GM23338 (cell line): Measurements from ENCODE around the gene MTHFR. TPM values are rescaled to one million over a fixed set of nuclear protein-coding genes. Genes with fewer than 3 reads are reported as not detected.

ENCODE experiments used
- ATAC-seq: fragments of 200-7000 bp; cut with Tn5 transposase; 3 replicates; pipeline ENCODE4 v1.9.1; 2020
- DNase-seq: peaks from one replicate; pipeline ENCODE4 v3.0.0-alpha.2; 2015; ENCODE audit warnings: low spot score
- H2AFZ ChIP-seq: fragments of 200-600 bp; sonication (generic); 2 replicates; pipeline ENCODE4 v1.8.0; 2016; ENCODE audit warnings: antibody characterized with exemption, mild to moderate bottlenecking, moderate library complexity
- H3F3A ChIP-seq: fragments of 200-600 bp; sonication (generic); replicated peaks from 2 replicates; pipeline ENCODE4 v1.8.0; 2017; ENCODE audit warnings: antibody characterized with exemption, mixed run types, low read depth
- H3K27ac ChIP-seq: fragments of 200-600 bp; sonication (generic); 2 replicates; pipeline ENCODE4 v1.6.1; 2016; ENCODE audit warnings: low read depth
- H3K27me3 ChIP-seq: fragments of 200-600 bp; sonication (generic); 2 replicates; pipeline ENCODE4 v1.8.0; 2016; ENCODE audit warnings: mild to moderate bottlenecking, mixed run types, moderate library complexity; ENCODE audit not compliant: insufficient read depth
- H3K36me3 ChIP-seq: fragments of 200-600 bp; sonication (generic); 2 replicates; pipeline ENCODE4 v1.8.0; 2016; ENCODE audit warnings: mild to moderate bottlenecking; ENCODE audit not compliant: insufficient read depth
- H3K4me1 ChIP-seq: fragments of 200-600 bp; sonication (generic); 2 replicates; pipeline ENCODE4 v1.8.0; 2016; ENCODE audit warnings: mild to moderate bottlenecking, moderate library complexity; ENCODE audit not compliant: insufficient read depth
- H3K4me2 ChIP-seq: fragments of 200-600 bp; sonication (generic); 2 replicates; pipeline ENCODE4 v1.7.1; 2017; ENCODE audit warnings: mixed run types
- H3K4me3 ChIP-seq: fragments of 200-600 bp; sonication (generic); 2 replicates; pipeline ENCODE4 v1.6.1; 2016; ENCODE audit warnings: mixed run types
- H3K79me2 ChIP-seq: fragments of 200-600 bp; sonication (generic); replicated peaks from 2 replicates; pipeline ENCODE4 v1.8.0; 2017; ENCODE audit warnings: mild to moderate bottlenecking; ENCODE audit not compliant: insufficient read depth
- H3K9me2 ChIP-seq: fragments of 200-600 bp; sonication (generic); 2 replicates; pipeline ENCODE4 v1.8.0; 2017; ENCODE audit not compliant: insufficient read depth
- H4K20me1 ChIP-seq: fragments of 200-600 bp; sonication (generic); replicated peaks from 2 replicates; pipeline ENCODE4 v1.8.0; 2017; ENCODE audit warnings: mild to moderate bottlenecking; ENCODE audit not compliant: insufficient read depth
- H3K27ac Mint-ChIP-seq: 2 replicates; pipeline ENCODE4 v1.8.0; 2020; ENCODE audit warnings: inconsistent platforms, mild to moderate bottlenecking, moderate library complexity, mixed read lengths
- H3K27me3 Mint-ChIP-seq: 3 replicates; pipeline ENCODE4 v1.8.0; 2022; ENCODE audit warnings: low read depth, mild to moderate bottlenecking, moderate library complexity, mixed read lengths, inconsistent platforms; ENCODE audit not compliant: insufficient read depth, poor library complexity
- H3K36me3 Mint-ChIP-seq: 3 replicates; pipeline ENCODE4 v1.8.0; 2021; ENCODE audit warnings: low read depth, mild to moderate bottlenecking, inconsistent platforms, moderate library complexity, mixed read lengths
- H3K4me1 Mint-ChIP-seq: 3 replicates; pipeline ENCODE4 v1.8.0; 2020; ENCODE audit warnings: mild to moderate bottlenecking, inconsistent platforms, mixed read lengths
- H3K4me3 Mint-ChIP-seq: 3 replicates; pipeline ENCODE4 v1.8.0; 2021; ENCODE audit warnings: moderate library complexity, mild to moderate bottlenecking, inconsistent platforms, mixed read lengths
- H3K9me3 Mint-ChIP-seq: 3 replicates; pipeline ENCODE4 v1.8.0; 2020; ENCODE audit warnings: moderate library complexity, mild to moderate bottlenecking, inconsistent platforms, mixed read lengths
- CREB1 ChIP-seq: fragments of 250-450 bp; sonication (Bioruptor Pico); IDR thresholded peaks from 2 replicates; pipeline ENCODE4 v1.5.0; 2020; ENCODE audit warnings: low read depth, mild to moderate bottlenecking, moderate library complexity
- CTCF ChIP-seq, 2 experiments: fragments of 200-600 bp in 1 of 2; sonication (generic) in 1 of 2; conservative IDR thresholded peaks; 2 replicates each; pipeline versions ENCODE4 v1.5.1 to v1.6.1; 2016 to 2017; ENCODE audit warnings: antibody characterized with exemption in 2 of 2, low read depth in 2 of 2, mild to moderate bottlenecking in 2 of 2, moderate library complexity in 1 of 2
- ETS1 ChIP-seq: IDR thresholded peaks from 2 replicates; pipeline ENCODE4 v1.6.1; 2016; ENCODE audit warnings: antibody characterized with exemption
- EZH2 ChIP-seq: fragments of 200-600 bp; sonication (generic); IDR thresholded peaks from one replicate; pipeline ENCODE4 v1.8.0; 2017; ENCODE audit warnings: antibody characterized with exemption, mild to moderate bottlenecking, low read depth; ENCODE audit not compliant: unreplicated experiment
- EZH2phosphoT487 ChIP-seq: fragments of 200-600 bp; sonication (generic); IDR thresholded peaks from one replicate; pipeline ENCODE4 v1.8.1; 2018; ENCODE audit warnings: antibody characterized with exemption; ENCODE audit not compliant: unreplicated experiment
- JUNB ChIP-seq: IDR thresholded peaks from one replicate; pipeline ENCODE4 v1.6.1; 2016; ENCODE audit warnings: antibody characterized with exemption; ENCODE audit not compliant: unreplicated experiment
- NANOG ChIP-seq: IDR thresholded peaks from 2 replicates; pipeline ENCODE4 v1.6.1; 2016; ENCODE audit warnings: antibody characterized with exemption, borderline replicate concordance
- POLR2AphosphoS5 ChIP-seq: IDR thresholded peaks from 2 replicates; pipeline ENCODE4 v1.6.1; 2016; ENCODE audit warnings: antibody characterized with exemption, low read depth
- REST ChIP-seq: IDR thresholded peaks from one replicate; pipeline ENCODE4 v1.6.1; 2018; ENCODE audit warnings: antibody characterized with exemption; ENCODE audit not compliant: unreplicated experiment
- STAT1 ChIP-seq: IDR thresholded peaks from one replicate; pipeline ENCODE4 v1.6.1; 2016; ENCODE audit warnings: antibody characterized with exemption; ENCODE audit not compliant: unreplicated experiment
- ZNF114 ChIP-seq: fragments of 250-450 bp; sonication (Bioruptor Pico); IDR thresholded peaks from 2 replicates; pipeline ENCODE4 v1.5.0; 2020; ENCODE audit warnings: mild to moderate bottlenecking, moderate library complexity
- ZNF331 ChIP-seq: fragments of 250-450 bp; sonication (Bioruptor Pico); IDR thresholded peaks from 2 replicates; pipeline ENCODE4 v1.5.0; 2020; ENCODE audit warnings: low read depth, mild to moderate bottlenecking, moderate library complexity
- ZNF462 ChIP-seq: fragments of 250-450 bp; sonication (Bioruptor Pico); IDR thresholded peaks from 2 replicates; pipeline ENCODE4 v1.5.0; 2020; ENCODE audit warnings: mild to moderate bottlenecking, moderate library complexity
- polyA plus RNA-seq: library from polyadenylated mRNA; unstranded; fragments of >200 nt; fragmentation: Nextera tagmentation; extraction: Ambion mirVana; gene quantifications from 2 replicates; pipeline ENCODE4 v1.2.1, GENCODE V29; 2016
- total RNA-seq: library from RNA; depleted of rRNA; stranded (reverse); fragments of >200 nt; shearing (Covaris generic); gene quantifications from 2 replicates; pipeline ENCODE4 v1.2.3, GENCODE V29; 2014

MTHFR gene
- total and polyA plus RNA-seq, 2 experiments from 2014 or later, result 6.9 to 21.6 TPM

- no peaks in the 10 kb centered on the region for H3K9me3 Mint-ChIP-seq
- no peak overlapping the region for H3K4me2 ChIP-seq
- H3K36me3 ChIP-seq, result peaks cover 9% of the 10 kb centered on the region; the same call in 1 of the 2 replicates
- no peaks in the 10 kb centered on the region for H3K79me2 ChIP-seq
- peaks cover 15% of the 10 kb centered on the region for H3K36me3 Mint-ChIP-seq
- H3F3A ChIP-seq, result no peaks in the 10 kb centered on the region; the same call in 1 of the 2 replicates
- H3K27me3 Mint-ChIP-seq, result peaks cover 6% of the 10 kb centered on the region
- H3K9me2 ChIP-seq, result no peaks in the 10 kb centered on the region
- H2AFZ ChIP-seq, result no peak overlapping the region
- no peak overlapping the region for H3K27ac Mint-ChIP-seq
- H4K20me1 ChIP-seq, result peaks cover 5% of the 10 kb centered on the region; the same call in 1 of the 2 replicates
- H3K4me3 Mint-ChIP-seq, result no peak overlapping the region
- H3K27me3 ChIP-seq, result no peaks in the 10 kb centered on the region
- no peak for ATAC-seq
- no peaks in the 10 kb centered on the region for H3K4me1 ChIP-seq
- H3K27ac ChIP-seq, result no peak overlapping the region
- no peak for TF ChIP-seq ETS1
- TF ChIP-seq REST, result no peak
- TF ChIP-seq STAT1, result no peak
- TF ChIP-seq NANOG, result no peak
- no peak for TF ChIP-seq EZH2
- TF ChIP-seq ZNF331 (CRISPR knock-in tag), result no peak
- TF ChIP-seq ZNF114 (CRISPR knock-in tag), result no peak
- TF ChIP-seq CTCF (conservative IDR thresholded peaks at IDR 0.05; ENCODE audit: low read depth in 2 of 2), result no peak
- no peak for TF ChIP-seq EZH2phosphoT487
- TF ChIP-seq ZNF462 (CRISPR knock-in tag), result no peak
- TF ChIP-seq POLR2AphosphoS5, result no peak
- no peak for TF ChIP-seq JUNB
- no peak for TF ChIP-seq CREB1 (CRISPR knock-in tag)
- no peak for DNase-seq
- no peaks in the 10 kb centered on the region for H3K4me1 Mint-ChIP-seq
- H3K4me3 ChIP-seq, result no peak overlapping the region
These were observed 42.6 kb upstream of the MTHFR start for GRCh38 chr1:11848373-11848700.
